H1 (cell line): ENCODE data around the gene ADCY1. TPM values are rescaled to one million over a fixed set of nuclear protein-coding genes. Genes with fewer than 3 reads are reported as not detected.

Experiments
- RBBP5 ChIP-seq: IDR thresholded peaks from 2 replicates; pipeline ENCODE4 v1.7.1; 2012; ENCODE audit warnings: low read depth, mild to moderate bottlenecking, inconsistent platforms, low read length, moderate library complexity, borderline replicate concordance
- polyA plus RNA-seq, 7 experiments: library from polyadenylated mRNA; depleted of rRNA in 3 of 7; stranded (reverse) in 5 of 7; unstranded in 2 of 7; fragments of >200 nt in 5 of 7; fragments of 200-250 nt in 2 of 7; gene quantifications; 1 replicate in 5 of 7; 2 replicates in 1 of 7; 4 replicates in 1 of 7; pipeline versions ENCODE4 v1.2.1 to v1.2.3, GENCODE V29; 2011 to 2013; ENCODE audit warnings: missing spikeins in 2 of 7, mixed read lengths in 2 of 7
- total RNA-seq: library from RNA; stranded (reverse); fragmentation: NEBNext Ultra II Directional; extraction: Animal tissue kit (Norgen Biotek cat#: 25700); gene quantifications from 2 replicates; pipeline ENCODE4 v1.2.1, GENCODE V29; 2021
- TF ChIP-seq, protein P1 (sequence below): IDR thresholded peaks from 2 replicates; pipeline ENCODE4 v1.6.1; 2012; ENCODE audit warnings: low read length, inconsistent platforms

Gene ADCY1
- total and polyA plus RNA-seq, 2 of the 8 experiments (the other 6 are each of a cell fraction or from before 2014, with no cell fraction given) = 7.9 to 26.9 TPM

DNA sequence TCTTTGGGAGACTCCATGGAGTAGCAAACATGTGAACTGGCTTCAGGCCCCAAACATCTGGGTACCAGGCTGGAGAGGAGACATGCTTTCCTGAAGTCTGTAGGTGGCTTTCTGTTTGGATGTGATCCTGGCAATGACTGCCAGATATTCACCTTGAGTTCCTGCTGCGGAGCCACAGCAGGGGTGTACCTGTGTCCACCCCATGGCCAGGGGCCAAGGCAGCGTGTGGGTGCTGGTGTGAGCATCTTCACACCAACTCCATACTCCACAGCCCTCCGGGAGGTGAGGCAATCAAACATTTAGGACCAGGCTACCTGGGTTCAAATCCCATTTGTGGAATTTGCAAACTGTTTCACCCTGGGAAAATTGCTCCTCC, 113.0 kb downstream of the ADCY1 start (continued):
- TF ChIP-seq, protein P1, sequence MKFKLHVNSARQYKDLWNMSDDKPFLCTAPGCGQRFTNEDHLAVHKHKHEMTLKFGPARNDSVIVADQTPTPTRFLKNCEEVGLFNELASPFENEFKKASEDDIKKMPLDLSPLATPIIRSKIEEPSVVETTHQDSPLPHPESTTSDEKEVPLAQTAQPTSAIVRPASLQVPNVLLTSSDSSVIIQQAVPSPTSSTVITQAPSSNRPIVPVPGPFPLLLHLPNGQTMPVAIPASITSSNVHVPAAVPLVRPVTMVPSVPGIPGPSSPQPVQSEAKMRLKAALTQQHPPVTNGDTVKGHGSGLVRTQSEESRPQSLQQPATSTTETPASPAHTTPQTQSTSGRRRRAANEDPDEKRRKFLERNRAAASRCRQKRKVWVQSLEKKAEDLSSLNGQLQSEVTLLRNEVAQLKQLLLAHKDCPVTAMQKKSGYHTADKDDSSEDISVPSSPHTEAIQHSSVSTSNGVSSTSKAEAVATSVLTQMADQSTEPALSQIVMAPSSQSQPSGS = no peak
- no peak for TF ChIP-seq RBBP5
